Activated CD8-positive, alpha-beta memory T cell treated with anti-CD3 and anti-CD28 coated beads, Interleukin-2, amount 50 U/mL, for 24 hours (primary cell): Measurements from ENCODE around the gene GOLT1A.

Experiments
- DNase-seq: peaks from one replicate; pipeline ENCODE4 v3.0.0-alpha.2; 2020; ENCODE audit errors: extremely low read depth

The GOLT1A gene

DNA sequence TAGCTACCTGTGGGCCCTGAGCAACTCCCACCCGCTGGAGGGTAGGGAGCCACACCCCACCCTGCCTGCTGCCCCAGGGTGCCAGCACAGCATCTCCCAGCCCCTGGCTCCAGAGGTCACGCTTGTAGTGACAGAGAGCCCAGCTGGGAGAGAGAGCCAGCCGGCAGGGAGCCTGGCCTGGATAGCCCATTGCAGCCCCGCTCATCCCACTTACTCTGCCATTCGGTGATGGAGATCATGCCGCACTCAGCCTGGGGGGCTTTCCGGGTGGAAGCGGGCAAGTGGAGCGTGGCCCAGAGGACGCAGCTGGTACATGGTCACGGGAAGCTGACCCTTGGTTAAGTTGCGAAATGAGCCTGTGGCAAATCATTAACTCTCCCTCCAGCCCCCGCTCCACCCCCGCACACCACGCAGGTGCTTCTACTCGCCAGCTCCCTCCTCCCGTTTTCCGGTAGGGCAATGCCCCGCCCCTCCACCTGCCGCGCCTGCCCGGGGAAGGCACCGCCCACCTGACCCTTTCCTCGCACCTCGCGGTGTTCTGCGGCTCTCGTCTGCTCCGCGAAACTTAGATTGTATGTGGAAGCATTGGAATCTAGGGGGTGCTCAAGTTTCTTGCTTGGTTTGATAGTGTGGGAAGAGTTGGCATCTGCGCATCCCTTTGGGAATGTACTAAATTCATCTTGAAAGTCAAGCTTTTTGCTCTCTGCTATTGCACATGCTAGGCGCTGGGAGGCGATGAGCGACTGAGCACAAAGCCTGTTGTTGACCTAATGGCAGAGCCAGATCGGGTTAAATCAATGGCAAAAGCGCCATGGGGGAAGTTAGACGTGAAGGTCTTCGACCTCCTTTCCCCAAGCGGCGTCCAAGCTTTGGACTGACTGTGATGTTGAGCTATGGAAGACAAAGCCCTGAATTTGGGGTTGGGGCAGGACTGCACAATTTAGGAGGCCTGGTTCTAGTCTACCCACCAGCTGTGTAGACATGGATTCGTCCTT, at the start of gene GOLT1A:
Gene GOLT1A (minus strand): TSS at position 321 of the 995 bp plus-strand sequence. CDS start 82 bp downstream, at position 239.
- no peak for DNase-seq

DNA sequence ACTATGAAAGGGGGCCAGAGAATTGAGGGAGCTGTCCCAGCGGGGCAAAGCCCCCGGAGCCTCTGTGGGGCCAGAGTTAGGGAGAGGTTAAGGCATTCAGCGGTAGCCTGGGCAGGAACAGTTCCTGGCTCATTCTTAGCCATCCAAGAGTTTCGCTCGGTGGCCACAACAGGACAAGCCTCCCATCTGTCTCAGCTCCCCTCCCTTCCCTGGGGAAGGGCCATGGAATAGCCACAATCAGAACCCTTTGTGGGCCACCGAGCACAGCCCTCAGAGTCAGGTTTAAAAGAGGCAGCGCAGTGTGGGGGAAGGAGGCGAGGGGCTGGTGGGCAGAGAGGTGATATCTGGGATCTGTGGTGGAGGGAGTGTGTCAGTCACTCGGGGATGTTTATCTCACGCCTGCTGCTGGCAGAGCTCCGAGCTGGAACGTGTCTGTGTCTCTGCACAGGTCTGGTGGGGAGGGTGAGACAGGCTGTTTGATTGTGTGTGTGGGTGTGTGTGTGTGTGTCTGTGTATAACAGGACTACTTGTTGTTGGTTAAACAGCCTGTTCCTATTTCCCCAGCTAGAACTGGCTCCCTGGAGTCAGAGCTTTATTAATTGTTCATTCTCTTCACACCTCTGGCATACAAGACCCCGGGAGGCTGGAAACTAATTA, 49.6 kb upstream of the GOLT1A start:
- DNase-seq, result no peak

GRCh38 chr1:204262506-204263253, 48.9 kb upstream of the GOLT1A start:
- DNase-seq, result no peak

- no peak for DNase-seq
Observed at GRCh38 chr1:204261746-204262505, 48.1 kb upstream of the GOLT1A start.

GRCh38 chr1:204261266-204261665, 47.5 kb upstream of the GOLT1A start:
- DNase-seq, result no peak

GRCh38 chr1:204260601-204261197, 46.9 kb upstream of the GOLT1A start:
- no peak for DNase-seq

DNA sequence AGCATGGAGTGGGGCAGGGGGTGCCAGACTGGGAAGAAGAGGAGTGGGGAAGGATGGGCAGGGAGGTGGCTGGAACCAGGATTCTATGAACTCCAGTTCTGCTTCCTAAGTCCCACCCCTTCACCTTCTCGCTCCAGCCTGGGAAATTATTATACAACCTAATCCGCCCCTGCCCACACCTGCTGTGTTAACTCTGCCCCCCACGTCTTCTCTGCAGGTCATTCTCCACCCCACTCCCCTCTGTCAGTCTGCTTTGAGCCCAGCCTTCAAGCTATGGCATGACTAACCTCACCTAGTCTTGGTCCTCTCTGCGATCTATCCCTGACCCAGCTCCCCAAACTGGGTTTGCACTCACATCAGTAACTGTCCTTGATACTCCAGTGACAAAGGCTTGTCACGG, 46.0 kb upstream of the GOLT1A start:
- DNase-seq, result no peak

DNA sequence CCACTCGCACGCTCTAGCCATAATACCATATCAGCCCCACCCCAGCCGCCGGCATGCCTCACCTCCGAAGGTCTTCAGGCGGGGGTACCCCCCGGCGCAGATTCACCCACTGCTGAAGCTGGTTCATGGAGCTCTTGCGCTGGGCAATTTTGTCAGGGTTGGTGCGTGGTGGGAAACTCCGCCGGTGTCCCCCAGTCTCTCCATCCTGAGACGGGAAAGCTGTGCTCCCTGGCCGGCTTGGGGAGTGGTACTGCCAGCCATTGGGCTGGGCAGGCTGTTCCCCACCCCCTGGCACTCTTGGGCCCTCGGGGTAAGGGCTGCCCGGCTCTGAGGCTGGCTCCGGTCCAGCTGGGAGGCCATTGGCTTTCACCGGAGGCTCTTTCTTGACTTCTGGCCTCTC, 45.4 kb upstream of the GOLT1A start:
- no peak for DNase-seq

GRCh38 chr1:204258213-204259115, 44.7 kb upstream of the GOLT1A start:
- no peak for DNase-seq

DNA sequence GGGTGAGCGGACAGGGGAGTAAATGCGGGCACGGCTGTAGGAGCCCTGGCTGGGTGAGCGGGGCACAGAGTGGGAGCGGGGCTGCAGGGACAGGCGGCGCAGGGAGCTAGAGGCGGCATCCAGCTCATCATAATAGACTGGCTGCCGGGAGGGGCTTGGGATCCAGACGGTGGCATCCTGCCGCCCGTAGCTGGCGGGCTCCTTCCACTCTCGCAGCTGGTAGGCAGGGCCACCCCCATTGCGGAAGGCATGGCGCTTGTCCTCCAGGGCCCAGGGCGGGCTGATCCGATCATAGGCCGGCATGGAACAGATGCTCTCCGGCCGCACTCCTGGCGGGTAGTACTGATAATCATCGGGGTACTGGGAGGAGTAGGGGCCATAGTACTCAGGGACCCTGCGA, 43.7 kb upstream of the GOLT1A start:
- DNase-seq, result no peak

DNA sequence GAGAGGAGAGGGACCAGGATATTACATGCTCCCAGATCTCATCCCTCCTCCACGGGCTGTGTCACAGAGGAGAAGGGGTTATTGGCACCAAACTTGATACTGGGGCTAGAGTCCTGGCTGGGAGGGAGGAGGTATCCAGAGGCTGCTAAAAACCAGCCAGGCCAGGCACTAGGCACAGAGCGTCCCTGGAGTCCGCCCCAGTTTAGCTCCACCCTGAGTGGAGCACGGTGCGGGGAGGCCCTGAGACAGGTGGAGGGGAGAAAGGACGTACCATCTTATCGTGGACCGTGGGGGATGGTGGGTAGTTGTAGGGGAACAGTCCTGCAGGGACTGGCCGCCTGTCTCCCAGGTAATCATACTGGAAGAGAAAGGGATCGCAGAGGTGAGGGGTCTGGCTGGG, 42.7 kb upstream of the GOLT1A start:
- DNase-seq, result no peak

- DNase-seq, result no peak
Observed at GRCh38 chr1:204255966-204256365, 42.2 kb upstream of the GOLT1A start.

DNA sequence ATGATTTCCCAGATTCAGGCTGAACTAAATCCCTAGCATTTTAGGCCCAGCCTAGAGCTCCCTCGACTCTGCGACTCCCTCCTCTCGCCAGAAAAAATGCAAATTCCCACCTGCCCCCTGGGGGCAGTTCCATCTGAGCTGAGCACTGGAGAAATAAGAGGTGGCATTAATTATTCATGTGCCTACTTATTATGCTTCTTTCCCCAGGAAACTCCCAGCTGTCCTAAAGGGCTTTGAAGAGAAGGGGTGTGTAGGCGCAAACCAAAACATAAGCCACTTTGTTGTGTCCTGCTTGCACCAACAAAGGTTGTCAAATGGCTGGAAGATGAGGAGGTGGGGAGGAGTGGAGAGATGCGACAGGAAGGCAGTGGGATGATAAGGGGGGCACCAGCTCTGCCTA, 41.4 kb upstream of the GOLT1A start:
- no peak for DNase-seq

- DNase-seq, result no peak
Observed at GRCh38 chr1:204254031-204254661, 40.4 kb upstream of the GOLT1A start.

DNA sequence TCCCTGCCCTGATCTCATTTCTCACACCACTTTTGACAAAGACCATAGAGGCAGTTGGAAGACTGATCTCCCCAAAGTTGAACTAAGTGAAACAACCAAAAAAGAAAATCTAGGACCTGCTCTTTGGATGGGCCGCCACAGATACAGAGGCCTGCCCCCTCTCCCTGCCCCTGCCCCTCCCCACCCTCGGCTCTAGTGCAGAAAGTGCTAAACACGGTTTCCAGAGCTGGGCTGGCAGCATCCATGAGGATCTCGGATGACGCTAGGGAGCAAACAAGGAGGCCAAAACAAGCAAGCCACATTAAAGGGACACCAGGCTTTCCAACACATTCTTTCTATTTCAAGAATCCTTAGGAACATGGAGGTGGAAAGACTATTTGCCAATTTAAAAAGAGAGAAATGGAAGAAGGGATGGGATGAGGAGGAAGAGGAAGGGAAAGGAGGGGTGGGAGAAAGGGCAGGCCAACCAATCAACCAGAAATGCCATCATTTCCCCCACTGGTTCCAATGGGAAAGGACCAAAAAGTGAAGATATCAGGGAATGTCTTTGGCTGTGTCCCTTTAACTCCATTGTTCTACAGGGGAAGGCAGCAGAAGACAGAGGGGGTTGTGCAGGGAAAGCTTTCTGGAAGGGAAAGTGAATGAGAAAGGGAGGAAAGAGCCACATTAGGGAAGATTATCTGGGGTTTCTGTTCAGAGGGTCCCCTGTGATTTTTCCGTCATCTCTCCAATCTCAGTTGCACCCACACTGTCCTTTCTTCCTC, 38.3 kb upstream of the GOLT1A start:
- no peak for DNase-seq

- no peak for DNase-seq
Observed at GRCh38 chr1:204251286-204251685, 37.5 kb upstream of the GOLT1A start.

DNA sequence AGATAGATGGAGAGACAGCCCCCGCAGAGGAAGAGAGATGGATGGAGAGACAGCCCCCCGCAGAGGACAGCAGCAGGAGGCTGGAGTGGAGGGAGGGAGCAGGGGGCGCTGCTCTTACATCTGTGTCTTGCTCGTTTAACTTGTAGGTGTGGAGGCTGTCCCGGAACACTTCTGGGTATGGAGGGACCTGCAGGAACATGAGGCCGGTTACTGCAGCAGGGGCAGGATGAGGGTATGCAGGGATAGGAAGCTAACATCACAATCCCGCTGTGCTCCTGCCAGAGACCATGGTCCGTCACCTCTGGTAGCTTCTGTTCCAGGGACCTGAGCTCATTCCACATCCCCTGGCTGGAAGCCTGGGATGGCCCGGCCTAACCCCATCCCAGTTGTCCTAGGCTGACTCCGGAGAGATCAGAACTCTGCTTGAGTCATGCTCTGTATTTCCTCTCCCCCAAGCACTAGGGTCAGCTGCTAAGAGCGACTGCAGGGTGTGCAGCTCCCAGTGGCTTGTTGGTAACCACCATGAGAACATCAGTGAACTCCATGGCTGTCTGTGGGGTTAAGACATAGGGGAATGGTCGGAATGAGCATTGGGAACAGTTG, 36.7 kb upstream of the GOLT1A start:
- no peak for DNase-seq

DNA sequence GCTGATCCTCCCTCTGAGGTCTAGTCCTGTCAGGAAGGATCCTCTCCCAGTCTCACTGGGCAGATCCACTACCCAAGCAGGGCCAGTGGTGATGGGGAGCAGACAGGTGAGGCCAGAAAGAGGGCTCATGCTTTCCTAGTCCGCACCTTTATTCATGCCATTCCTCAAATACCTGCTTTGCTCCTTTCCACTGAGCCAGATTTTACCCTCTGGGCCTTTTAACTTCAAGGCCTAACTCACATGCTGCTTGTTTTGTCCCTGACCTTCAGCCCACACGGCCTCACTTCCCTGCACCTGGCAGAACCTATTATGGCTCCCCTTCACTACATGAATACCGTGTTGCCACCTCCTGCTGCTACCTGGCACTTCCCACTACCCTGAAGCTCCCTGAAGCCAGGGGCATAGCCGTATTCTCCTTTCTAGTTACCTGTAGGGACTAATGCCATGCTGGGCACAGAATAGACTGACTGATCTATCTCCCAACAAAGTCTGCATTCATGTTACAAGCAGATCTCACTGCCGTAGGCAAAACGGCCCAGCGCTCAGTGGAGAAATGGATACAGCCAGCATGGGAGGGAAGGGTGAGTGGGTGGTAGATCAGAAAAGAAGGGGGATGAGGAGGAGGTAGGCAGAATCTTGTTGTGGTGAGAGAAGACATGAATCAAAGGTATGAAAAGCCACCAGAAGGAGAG, 36.1 kb upstream of the GOLT1A start:
- no peak for DNase-seq
